WTC11 (cell line): ENCODE data around the gene CNST.

Experiments used
- ATF1 ChIP-seq: sonication (generic); formaldehyde crosslinking; IDR thresholded peaks from 2 replicates; pipeline ENCODE4 v1.8.1; 2023; ENCODE audit warnings: mild to moderate bottlenecking, moderate library complexity, missing genetic modification reagents
- IRF1 ChIP-seq: sonication (generic); formaldehyde crosslinking; IDR thresholded peaks from 2 replicates; pipeline ENCODE4 v1.8.0; 2023; ENCODE audit warnings: missing genetic modification reagents
- MAX ChIP-seq: sonication (generic); formaldehyde crosslinking; IDR thresholded peaks from 2 replicates; pipeline ENCODE4 v1.8.0; 2022; ENCODE audit warnings: mild to moderate bottlenecking, missing genetic modification reagents
- NFE2L1 ChIP-seq: sonication (generic); formaldehyde crosslinking; IDR thresholded peaks from 2 replicates; pipeline ENCODE4 v1.8.1; 2023; ENCODE audit warnings: missing genetic modification reagents
- SMAD4 ChIP-seq: sonication (generic); formaldehyde crosslinking; IDR thresholded peaks from 2 replicates; pipeline ENCODE4 v1.8.0; 2022; ENCODE audit warnings: mild to moderate bottlenecking, missing genetic modification reagents
- TCF7 ChIP-seq: sonication (generic); formaldehyde crosslinking; IDR thresholded peaks from 2 replicates; pipeline ENCODE4 v1.8.0; 2022; ENCODE audit warnings: mild to moderate bottlenecking, low read depth, missing genetic modification reagents, moderate library complexity
- USF2 ChIP-seq: sonication (generic); formaldehyde crosslinking; IDR thresholded peaks from 2 replicates; pipeline ENCODE4 v1.8.1; 2023; ENCODE audit warnings: mild to moderate bottlenecking, missing genetic modification reagents, moderate library complexity
- ZNF138 ChIP-seq: sonication (generic); formaldehyde crosslinking; conservative IDR thresholded peaks from 2 replicates; pipeline ENCODE4 v1.8.1; 2022; ENCODE audit warnings: mild to moderate bottlenecking, moderate library complexity, missing genetic modification reagents
- ZNF232 ChIP-seq: sonication (generic); formaldehyde crosslinking; IDR thresholded peaks from 2 replicates; pipeline ENCODE4 v1.8.0; 2022; ENCODE audit warnings: mild to moderate bottlenecking, missing genetic modification reagents
- TF ChIP-seq, protein P1 (sequence below): sonication (generic); formaldehyde crosslinking; IDR thresholded peaks from 2 replicates; pipeline ENCODE4 v1.8.0; 2022; ENCODE audit warnings: mild to moderate bottlenecking, missing genetic modification reagents
- TF ChIP-seq, protein P2 (sequence below): fragments of 200-600 bp; IDR thresholded peaks from 2 replicates; pipeline ENCODE4 v1.8.0; 2022; ENCODE audit warnings: antibody characterized with exemption
- TF ChIP-seq, protein P3 (sequence below): sonication (generic); formaldehyde crosslinking; IDR thresholded peaks from 2 replicates; pipeline ENCODE4 v1.8.1; 2023; ENCODE audit warnings: mild to moderate bottlenecking, missing genetic modification reagents

DNA sequence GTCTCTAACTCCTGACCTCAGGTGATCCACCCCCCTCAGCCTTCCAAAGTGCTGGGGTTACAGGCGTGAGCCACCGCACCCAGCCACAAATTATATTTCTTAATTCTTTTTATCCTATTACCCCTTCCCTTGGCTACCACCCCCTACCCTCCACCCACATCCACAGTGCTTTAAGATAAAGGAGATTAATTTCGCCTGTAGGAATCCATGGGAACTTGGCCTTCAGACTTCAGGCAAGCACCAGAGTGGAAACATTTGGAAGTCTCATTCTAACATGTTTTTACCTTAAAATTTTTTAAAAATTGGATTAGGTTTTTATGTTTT, 10.4 kb downstream of the CNST start:
- TF ChIP-seq USF2 (CRISPR knock-in tag) (no peak), NFE2L1 (no peak), MAX (CRISPR knock-in tag) (no peak), ZNF138 (CRISPR knock-in tag) (no peak), ZNF232 (CRISPR knock-in tag) (no peak), IRF1 (CRISPR knock-in tag) (no peak), SMAD4 (CRISPR knock-in tag) (no peak), TCF7 (CRISPR knock-in tag) (no peak), ATF1 (CRISPR knock-in tag) (no peak)
- TF ChIP-seq, protein P1, sequence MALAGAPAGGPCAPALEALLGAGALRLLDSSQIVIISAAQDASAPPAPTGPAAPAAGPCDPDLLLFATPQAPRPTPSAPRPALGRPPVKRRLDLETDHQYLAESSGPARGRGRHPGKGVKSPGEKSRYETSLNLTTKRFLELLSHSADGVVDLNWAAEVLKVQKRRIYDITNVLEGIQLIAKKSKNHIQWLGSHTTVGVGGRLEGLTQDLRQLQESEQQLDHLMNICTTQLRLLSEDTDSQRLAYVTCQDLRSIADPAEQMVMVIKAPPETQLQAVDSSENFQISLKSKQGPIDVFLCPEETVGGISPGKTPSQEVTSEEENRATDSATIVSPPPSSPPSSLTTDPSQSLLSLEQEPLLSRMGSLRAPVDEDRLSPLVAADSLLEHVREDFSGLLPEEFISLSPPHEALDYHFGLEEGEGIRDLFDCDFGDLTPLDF (CRISPR knock-in tag): no peak
- TF ChIP-seq, protein P2, sequence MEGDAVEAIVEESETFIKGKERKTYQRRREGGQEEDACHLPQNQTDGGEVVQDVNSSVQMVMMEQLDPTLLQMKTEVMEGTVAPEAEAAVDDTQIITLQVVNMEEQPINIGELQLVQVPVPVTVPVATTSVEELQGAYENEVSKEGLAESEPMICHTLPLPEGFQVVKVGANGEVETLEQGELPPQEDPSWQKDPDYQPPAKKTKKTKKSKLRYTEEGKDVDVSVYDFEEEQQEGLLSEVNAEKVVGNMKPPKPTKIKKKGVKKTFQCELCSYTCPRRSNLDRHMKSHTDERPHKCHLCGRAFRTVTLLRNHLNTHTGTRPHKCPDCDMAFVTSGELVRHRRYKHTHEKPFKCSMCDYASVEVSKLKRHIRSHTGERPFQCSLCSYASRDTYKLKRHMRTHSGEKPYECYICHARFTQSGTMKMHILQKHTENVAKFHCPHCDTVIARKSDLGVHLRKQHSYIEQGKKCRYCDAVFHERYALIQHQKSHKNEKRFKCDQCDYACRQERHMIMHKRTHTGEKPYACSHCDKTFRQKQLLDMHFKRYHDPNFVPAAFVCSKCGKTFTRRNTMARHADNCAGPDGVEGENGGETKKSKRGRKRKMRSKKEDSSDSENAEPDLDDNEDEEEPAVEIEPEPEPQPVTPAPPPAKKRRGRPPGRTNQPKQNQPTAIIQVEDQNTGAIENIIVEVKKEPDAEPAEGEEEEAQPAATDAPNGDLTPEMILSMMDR: no peak
- TF ChIP-seq, protein P3, sequence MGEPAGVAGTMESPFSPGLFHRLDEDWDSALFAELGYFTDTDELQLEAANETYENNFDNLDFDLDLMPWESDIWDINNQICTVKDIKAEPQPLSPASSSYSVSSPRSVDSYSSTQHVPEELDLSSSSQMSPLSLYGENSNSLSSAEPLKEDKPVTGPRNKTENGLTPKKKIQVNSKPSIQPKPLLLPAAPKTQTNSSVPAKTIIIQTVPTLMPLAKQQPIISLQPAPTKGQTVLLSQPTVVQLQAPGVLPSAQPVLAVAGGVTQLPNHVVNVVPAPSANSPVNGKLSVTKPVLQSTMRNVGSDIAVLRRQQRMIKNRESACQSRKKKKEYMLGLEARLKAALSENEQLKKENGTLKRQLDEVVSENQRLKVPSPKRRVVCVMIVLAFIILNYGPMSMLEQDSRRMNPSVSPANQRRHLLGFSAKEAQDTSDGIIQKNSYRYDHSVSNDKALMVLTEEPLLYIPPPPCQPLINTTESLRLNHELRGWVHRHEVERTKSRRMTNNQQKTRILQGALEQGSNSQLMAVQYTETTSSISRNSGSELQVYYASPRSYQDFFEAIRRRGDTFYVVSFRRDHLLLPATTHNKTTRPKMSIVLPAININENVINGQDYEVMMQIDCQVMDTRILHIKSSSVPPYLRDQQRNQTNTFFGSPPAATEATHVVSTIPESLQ (CRISPR knock-in tag): no peak
